ENCODE data around the gene KLHDC10.
"Not testable (repeated sequence)": the region's sequence is repeated elsewhere in the genome, so short reads cannot be mapped to it uniquely, and the experiment has no call there.

The KLHDC10 gene

DNA sequence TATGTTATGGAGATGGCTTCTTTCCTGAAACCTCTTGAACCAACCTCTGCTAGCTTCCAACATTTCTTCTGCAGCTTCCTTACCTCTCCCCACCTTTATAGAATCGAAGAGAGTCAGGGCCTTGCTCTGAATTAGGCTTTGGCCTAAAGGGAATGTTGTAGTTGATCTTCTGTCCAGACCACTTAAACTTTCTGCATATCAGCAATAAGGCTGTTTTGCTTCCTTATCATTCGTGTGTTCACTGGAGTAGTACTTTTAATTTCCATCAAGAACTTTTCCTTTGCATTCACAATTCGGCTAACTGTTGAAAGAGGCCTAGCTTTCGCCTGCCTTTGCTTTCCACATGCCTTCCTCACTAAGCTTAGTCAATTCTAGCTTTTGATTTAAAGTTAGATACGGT is 48.0 kb downstream of the KLHDC10 start:
- no peak for DNase-seq (ENCODE audit: low spot score)

GRCh38 chr7:130118801-130119200 is 48.5 kb downstream of the KLHDC10 start:
- DNase-seq (ENCODE audit: low spot score): no peak

GRCh38 chr7:130123501-130123900 is 53.2 kb downstream of the KLHDC10 start:
- no peak for DNase-seq (ENCODE audit: low spot score)

GRCh38 chr7:130124711-130125110 is 54.4 kb downstream of the KLHDC10 start:
- no peak for DNase-seq (ENCODE audit: low spot score)

- not testable (repeated sequence) for DNase-seq (ENCODE audit: low spot score)
Measured at GRCh38 chr7:130126840-130127239, 56.5 kb downstream of the KLHDC10 start.

DNA sequence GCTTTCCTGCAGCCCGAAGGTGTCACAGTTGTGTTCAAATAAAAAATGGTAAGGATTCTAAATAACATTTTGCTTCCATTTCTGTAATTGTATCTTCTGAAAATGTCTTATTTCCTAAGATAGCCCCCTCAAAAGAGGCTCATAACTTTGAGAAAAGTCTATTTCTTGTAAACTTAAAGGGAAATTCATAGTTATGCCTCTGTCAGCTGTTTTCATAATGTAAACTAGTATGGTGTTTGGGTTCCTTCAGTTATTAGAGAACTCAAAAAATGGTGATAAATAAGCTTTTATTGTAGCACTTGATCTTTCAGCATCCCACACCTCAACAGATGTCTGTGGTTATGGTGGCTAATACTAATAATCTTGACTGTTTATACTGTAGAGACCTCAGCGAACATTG is 57.1 kb downstream of the KLHDC10 start:
- DNase-seq (ENCODE audit: low spot score): no peak

GRCh38 chr7:130127821-130128317 is 57.5 kb downstream of the KLHDC10 start:
- DNase-seq (ENCODE audit: low spot score): no peak

- DNase-seq (ENCODE audit: low spot score): no peak
Measured at GRCh38 chr7:130129011-130129411, 58.7 kb downstream of the KLHDC10 start.

DNA sequence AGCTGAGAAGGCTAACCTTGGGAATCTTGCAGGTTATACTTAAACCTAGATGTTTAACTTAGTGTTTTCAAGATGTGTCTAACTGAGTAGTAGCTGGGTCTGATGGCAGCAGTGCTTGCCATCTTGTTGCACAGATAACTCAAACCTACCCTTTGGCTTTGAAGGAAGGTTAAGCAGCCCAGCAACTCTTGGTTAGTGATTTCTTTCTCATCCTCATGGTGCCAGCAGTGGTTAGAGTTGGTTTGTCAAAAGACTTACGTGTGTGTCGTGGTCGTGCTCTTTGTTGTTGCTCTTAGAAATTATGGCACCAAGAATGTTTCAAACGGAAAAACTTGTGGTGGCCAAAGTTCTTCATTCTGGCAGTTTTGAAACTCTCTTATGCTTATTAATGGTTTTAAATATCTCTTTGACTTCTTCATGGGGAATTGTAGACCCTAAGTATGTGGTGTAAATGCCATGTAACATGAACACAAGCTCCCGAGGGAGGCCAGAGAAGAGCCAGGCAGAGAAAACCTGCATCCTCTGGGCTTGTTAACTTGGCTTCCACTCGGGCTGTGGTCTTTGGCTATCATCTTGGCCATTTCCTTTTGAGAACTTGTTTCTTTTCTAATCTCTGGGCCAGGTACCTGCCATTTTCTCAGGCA is 61.0 kb downstream of the KLHDC10 start:
- no peak for DNase-seq (ENCODE audit: low spot score)

- no peak for DNase-seq (ENCODE audit: low spot score)
Measured at GRCh38 chr7:130131964-130132875, 61.9 kb downstream of the KLHDC10 start.

DNA sequence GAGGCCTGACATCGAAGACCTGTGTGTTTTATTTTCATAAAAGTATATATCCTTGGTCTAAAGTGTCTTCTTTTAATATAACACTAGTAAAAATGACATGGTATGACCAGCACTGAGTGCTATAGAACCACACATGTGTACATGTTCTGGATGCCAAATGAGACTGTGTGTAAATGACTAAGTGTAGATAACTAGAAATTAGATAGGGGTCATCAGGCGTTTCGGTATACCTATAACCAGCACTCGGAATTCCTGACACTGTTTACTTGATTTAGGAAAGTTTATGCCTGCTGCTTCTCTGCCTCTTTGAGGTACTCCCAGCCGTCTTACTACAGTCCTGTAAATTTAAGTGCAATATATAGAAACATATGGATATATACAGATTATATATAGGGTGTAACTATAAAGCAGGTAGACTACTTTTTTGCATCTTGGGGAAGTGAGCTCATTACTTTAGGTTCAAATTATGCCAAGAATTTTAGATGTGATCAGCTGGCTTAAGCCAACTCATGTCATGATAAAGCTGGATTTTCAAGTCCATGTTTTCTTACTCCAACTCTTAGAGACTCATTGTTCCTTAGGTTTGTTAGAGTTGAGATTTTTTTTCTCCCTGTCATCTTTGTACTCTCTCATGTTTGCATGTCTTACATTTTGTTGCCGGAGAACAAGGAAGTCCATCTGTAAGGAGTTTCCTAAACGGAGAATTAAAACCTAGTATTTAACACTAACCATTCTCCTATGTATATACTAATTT is 62.9 kb downstream of the KLHDC10 start:
- DNase-seq (ENCODE audit: low spot score): no peak

- no peak for DNase-seq (ENCODE audit: low spot score)
Measured at GRCh38 chr7:130134106-130134636, 63.8 kb downstream of the KLHDC10 start.

DNA sequence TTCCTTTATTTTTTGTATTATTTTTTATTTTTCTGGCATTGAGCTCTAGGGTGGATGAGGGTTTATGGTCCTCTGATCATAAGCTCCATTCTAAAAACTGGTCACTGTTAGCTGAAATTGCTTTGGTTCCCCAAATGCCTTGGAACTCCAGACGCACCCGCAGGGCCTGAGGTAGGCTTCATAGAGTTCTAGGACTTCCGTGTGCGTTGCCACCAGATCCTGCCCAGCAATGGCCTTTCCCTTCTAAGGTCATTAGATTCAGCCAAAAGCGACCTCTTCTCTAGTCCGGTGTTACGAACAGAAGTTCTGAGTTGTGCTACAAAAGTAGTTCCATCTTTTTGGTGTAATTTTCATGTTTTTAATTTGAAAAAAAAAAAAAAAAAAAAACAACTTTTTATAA is 64.4 kb downstream of the KLHDC10 start:
- DNase-seq (ENCODE audit: low spot score): no peak

GRCh38 chr7:130135208-130136205 is 65.2 kb downstream of the KLHDC10 start:
- no peak for DNase-seq (ENCODE audit: low spot score)

- no peak for DNase-seq (ENCODE audit: low spot score)
Measured at GRCh38 chr7:130136579-130137167, 66.3 kb downstream of the KLHDC10 start.

- DNase-seq (ENCODE audit: low spot score): no peak
Measured at GRCh38 chr7:130137207-130137606, 66.9 kb downstream of the KLHDC10 start.

- DNase-seq (ENCODE audit: low spot score): no peak
Measured at GRCh38 chr7:130139193-130139960, 69.0 kb downstream of the KLHDC10 start.

- no peak for DNase-seq (ENCODE audit: low spot score)
Measured at GRCh38 chr7:130140551-130141160, 70.3 kb downstream of the KLHDC10 start.

DNA sequence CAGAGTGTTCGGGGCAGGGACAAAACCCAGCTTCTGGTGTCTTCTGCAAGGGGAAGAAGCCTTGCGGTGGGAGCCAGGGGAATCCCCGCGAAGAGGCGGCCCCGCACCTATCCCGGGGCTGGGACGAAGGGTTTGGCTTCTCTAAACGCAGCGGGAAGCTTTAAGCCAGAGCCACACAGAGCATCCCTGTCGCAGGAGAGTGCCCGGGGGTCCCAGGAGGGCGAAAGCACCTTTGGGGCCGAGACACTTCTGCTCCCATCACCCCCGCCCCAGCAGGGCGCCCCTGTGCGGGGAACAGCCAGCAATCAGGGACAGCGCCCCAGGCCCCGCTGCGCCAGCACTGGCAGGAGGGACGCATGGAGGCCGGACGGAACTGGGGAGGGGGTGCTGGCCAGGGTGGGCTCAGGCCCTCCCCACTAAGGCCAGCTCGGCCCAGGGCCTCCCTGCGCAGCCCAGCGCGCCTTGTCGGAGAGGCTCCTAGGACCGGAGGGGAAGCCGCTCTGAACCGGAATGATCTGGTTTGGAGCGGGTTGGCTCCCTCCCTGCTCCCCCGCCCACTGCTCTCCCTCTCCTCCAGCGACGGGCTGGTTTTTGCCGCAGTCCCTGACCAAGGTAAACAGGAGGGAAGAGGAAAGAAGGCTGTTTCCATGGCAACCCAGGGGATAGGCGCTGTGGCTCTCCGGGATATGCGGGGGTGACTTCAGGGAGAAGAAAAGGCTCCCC is 71.0 kb downstream of the KLHDC10 start:
- DNase-seq (ENCODE audit: low spot score): peak; percentile 84
